HT1080 (cell line): ENCODE results near the gene PDLIM7. TPM values are rescaled to one million over a fixed set of nuclear protein-coding genes. Genes with fewer than 3 reads are reported as not detected.
A peak's percentile ranks its signal among the peaks of the same experiment; 100 is the strongest.

Experiments used
- DNase-seq: peaks from one replicate; pipeline ENCODE4 v3.0.0-alpha.2; 2015; ENCODE audit warnings: low read depth
- total RNA-seq: library from RNA; depleted of rRNA; stranded (reverse); fragments of >200 nt; shearing (Covaris generic); gene quantifications from 2 replicates; pipeline ENCODE4 v1.2.3, GENCODE V29; 2014

Gene PDLIM7
- total RNA-seq, 1 experiment from 2014 or later, result 262 TPM

GRCh38 chr5:177507596-177508220 is 10.3 kb upstream of the PDLIM7 start:
- no peak for DNase-seq

DNA sequence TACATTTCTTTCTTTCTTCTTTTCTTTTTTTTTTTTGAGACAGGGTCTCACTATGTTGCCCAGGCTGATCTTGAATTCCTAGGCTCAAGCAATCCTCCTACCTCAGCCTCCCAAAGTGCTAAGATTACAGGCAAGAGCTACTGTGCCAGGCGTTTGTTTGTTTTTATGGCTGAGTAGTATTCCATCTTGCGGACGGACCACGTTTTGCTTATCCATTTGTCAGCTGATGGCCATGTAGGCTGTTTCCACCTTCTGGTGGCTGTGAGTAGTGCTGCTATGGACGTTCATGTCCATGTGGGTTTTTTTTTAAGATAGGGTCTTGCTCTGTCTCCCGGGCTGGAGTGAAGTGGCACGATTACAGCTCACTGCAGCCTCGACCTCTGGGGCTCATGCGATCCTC is 9.8 kb upstream of the PDLIM7 start:
- no peak for DNase-seq

DNA sequence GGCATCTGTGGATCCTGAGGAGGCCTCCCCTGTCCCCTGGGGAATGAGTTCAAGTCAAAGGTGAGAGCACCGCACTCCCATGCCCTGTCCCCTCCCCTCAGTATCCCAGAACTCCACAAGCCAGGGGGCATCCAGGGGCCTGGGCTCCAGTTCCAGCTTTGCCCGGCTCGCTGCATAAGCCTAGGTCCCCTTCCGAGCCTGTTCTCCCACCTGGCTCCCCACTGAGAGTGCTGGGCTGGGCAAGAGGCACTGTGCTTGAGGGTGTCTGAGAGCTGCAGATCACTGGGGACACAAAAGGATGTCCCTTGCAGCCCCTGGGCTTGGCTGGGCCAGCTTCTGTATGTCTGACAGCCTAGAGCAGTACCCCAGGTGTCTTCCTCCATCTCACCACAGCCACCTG is 7.7 kb upstream of the PDLIM7 start:
- no peak for DNase-seq

DNA sequence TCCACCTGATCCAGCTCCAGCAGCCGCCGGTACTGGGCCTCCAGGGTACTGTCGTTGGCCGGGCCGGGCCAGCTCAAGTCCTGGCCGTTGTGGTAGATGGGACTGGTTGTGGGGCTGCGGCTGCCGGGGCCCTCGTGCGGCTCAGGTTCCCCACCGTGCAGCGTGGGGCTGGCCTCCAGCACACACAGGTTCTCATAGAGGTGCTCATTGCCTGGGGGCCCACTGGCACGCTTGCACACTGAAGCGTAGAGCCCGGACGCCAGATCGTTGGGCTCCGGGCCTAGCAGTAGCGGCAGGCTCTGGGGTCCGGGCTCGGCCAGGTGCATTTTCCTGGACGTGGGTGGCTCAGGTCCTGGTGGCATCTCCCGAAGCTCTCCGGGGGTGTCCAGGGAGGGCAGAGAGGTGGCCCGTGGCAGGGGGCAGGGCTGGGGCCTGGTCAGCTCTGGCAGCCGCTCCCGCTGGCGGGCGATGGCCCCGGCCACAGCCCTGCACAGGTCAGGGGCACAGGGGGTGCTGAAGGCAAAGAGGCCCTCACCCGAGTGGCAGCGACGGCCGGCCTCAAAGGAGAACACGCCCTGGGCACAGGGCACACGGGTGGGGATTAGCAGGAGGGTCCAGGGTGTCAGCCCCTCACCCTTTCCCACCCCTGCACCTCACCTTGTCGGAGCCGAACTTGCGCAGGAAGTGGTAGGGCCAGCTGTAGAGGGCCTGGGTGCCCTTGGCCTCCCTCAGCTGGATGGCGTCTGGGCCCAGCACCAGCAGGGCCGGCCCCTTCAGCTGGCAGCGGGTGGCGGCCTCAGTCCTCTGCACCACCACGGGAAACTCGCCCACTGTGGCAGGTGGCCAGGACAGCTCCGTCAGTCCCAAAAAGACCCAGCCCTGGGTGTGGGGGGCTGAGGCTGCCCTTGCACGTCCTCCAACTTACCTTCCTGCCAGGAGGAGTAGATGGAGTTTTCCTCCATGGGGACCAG is 7.0 kb upstream of the PDLIM7 start:
- DNase-seq, result no peak

DNA sequence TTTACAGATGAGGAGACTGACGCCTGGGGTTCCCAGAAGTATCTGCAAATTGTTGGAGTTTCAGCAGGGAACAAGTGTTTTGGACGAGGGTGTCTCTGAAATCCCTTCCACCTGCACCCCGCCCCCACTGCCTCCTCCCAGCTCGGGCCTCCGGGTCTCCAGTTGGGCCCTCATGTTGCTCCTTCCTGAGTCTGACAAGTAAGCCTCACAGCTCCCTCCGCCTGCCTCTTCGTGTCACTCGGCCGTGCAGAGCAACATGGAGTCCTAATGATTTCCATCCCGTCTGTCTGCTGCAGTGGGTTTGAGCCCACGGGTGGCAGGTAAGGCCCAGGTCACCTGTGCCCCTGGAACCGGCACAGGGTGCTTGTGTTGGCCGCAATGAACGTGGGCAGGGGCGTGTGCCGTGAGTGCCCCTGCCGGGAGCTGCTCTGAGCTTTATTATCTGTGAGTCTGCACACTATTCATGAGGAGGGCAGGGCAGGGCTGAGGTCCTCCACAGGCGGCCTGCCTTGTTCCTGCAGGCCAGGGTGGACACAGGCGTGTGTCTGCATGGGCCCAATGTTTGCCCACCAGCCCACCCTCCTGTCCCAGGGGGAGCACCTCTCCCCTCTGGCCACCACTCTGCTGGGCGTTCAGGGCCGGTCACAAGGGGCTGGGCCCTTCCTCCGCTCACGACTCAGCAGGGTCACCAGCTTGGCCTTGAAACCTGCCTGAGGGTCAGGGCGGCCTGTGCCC is 6.1 kb upstream of the PDLIM7 start:
- DNase-seq, result no peak

- DNase-seq, result no peak
Observed at GRCh38 chr5:177502886-177503285, 5.5 kb upstream of the PDLIM7 start.

- no peak for DNase-seq
Observed at GRCh38 chr5:177501874-177502678, 4.7 kb upstream of the PDLIM7 start.

GRCh38 chr5:177500685-177501522 is 3.5 kb upstream of the PDLIM7 start:
- peak; percentile 75 for DNase-seq

- DNase-seq, result no peak
Observed at GRCh38 chr5:177499842-177500241, 2.4 kb upstream of the PDLIM7 start.

- DNase-seq, result no peak
Observed at GRCh38 chr5:177498013-177498787, 796 bp upstream of the PDLIM7 start.

- DNase-seq, result peak; percentile 91
Observed at GRCh38 chr5:177496727-177497291, 595 bp downstream of the PDLIM7 start.

DNA sequence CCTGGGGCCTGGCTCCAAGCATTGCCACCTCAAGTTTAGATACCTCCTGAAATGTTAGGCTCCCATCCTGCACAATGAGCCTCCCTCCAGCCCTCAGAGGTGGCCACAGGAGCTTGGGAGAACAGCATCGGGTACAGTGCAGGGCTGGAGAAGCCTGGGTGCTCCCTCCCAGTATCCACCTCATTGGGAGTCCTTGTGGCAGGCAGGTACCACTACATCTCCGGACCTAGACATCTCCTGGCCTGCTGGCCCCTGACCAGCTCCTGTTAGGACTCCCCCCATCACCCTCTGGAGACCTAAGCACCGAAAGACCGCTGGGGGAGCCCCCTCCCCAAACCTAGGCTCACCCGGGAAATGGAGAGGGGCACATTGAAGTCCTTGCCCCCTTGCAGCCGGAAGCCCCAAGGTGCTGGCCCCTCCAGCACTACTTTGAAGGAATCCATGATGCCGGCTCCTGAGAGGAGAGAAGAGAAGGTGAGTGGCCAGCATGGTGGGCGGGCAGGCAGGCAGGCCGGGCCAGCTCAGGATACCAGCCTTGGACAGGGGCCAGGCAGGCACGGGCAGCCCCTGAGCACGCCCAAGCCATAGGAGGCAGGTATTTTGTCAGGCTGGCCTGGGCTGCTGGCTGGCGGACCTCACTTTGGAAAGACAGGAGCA is 1.2 kb downstream of the PDLIM7 start:
- peak; percentile 63 for DNase-seq

DNA sequence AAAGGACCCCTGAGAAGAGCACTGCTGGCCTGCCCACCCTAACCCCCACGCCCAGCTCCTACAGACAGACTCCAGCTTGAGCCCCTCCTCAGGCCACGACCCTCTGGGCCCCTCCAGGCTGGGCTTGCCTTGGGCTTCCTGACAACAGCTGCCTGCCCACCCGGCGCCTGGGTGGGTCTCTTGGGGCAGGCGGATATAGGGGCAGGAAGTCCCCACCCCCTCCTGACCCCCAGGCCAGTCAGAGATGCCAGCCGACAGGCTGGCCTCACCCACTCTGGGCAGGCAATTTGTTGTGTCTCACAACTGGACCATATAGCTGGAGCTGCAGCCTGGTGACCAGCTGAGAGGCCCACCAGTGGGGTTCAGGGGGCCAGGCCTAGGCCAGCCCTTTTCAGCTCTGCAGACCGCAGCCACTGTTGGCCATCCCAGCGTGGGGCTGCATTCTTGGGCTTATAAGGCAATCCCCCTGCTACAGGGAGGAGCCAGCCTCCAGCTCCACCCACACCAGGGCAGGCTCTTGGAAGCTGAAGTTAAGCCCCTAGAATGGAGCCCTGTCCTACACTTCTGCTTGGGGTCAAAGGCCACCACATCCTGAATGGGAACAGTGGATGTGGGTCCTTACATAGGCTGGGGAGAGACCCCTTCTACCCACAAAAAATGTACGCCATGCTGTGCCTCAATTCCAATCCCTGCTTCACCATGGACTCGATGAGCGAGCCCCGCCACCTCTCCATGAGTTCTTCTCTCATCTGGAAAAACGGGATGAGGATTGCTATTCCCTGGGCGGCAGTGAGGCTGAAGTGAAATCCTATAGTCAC is 2.0 kb downstream of the PDLIM7 start:
- peak; percentile 87 for DNase-seq

DNA sequence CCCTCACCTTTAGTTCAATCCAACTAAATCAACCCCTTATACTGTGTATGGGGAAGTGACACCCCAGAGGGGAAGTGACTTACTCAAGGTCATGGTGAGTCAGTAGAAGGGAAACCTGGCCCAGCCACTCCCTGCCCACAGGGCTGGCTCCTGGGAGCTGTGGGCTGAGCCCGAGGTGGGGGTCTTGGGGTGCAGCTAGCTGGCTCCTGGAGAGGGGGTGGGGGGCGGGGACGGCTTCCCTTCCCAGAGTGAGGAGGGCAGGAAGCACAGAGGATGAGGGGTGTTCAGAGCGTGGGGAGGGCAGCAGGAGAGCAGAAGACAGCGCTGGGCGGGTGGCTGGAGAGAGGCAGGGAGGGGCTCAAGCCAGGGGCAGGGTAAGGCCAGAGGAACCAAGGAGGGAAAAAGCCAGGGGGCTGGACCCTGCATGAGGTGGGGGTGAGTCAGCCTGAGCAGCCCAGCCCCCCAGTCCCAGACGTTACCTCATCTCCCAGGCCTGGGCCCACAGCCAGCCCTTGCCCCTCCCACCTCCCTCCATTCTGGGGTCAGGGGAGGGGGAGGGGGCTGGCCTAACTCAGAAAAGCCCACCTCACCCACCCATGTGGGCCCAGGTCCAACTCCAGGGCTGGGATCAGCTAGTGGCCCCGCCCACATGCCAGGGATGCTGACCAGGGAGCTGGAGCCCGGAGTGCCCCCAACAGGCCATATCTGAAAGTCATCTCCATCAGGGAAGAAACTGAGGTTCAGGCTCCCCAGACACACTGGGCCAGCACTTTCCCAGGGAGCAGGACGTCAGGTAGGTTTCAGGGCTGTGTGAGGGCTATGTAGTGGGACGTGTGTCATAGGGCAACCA is 2.8 kb downstream of the PDLIM7 start:
- peak; percentile 98 for DNase-seq

DNA sequence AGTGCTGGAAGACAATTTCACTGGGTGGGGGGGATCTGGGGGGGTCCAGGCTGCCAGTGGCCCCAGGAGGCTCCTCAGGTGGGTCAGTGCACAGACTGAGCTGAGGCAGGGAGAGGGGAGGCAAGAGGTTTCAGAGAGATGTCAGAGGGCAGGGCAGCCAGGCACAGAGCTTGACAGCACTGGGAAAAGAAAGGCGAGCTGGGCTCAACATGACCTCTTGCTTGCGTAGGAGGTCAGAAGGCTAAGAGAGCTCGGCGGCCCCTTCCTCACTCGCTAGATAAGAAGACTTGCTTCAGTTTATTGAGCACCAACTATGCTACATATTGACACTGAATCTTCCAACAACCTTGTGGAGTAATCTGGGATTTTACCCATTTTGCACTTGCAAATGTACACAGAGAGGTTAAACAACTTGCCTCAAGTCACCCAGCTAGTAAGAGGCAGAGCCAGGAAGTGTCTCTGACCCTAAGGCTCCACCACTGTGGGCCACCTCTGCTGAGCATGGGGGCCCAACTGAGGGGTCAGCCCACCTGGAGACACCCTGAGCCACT is 3.5 kb downstream of the PDLIM7 start:
- DNase-seq, result no peak

GRCh38 chr5:177492841-177493240 is 4.6 kb downstream of the PDLIM7 start:
- no peak for DNase-seq
